DOHH2 (cell line): ENCODE results near the gene NOL4L.
A peak's percentile ranks its signal among the peaks of the same experiment; 100 is the strongest.

ENCODE experiments used
- H3F3A ChIP-seq: fragments of 200-600 bp; sonication (generic), shearing (Covaris generic); 2 replicates; pipeline ENCODE4 v1.6.0; 2016; ENCODE audit warnings: antibody characterized with exemption, mild to moderate bottlenecking; ENCODE audit not compliant: control insufficient read depth, insufficient read depth
- H3K27ac ChIP-seq: fragments of 200-600 bp; sonication (generic); 2 replicates; pipeline ENCODE4 v1.5.1; 2014; ENCODE audit warnings: low read depth, mild to moderate bottlenecking, low read length, moderate library complexity
- H3K27me3 ChIP-seq: fragments of 200-600 bp; sonication (generic); 2 replicates; pipeline ENCODE4 v1.6.1; 2014; ENCODE audit warnings: mild to moderate bottlenecking, low read length, mixed read lengths; ENCODE audit not compliant: control insufficient read depth
- H3K36me3 ChIP-seq: fragments of 200-600 bp; sonication (generic); 2 replicates; pipeline ENCODE4 v1.6.1; 2014; ENCODE audit warnings: mild to moderate bottlenecking, low read length, moderate library complexity, mixed read lengths; ENCODE audit not compliant: control insufficient read depth
- H3K4me1 ChIP-seq: fragments of 200-600 bp; sonication (generic); 2 replicates; pipeline ENCODE4 v1.6.1; 2014; ENCODE audit warnings: mild to moderate bottlenecking, low read length, mixed read lengths; ENCODE audit not compliant: control insufficient read depth
- H3K4me2 ChIP-seq: fragments of 200-600 bp; sonication (generic); 2 replicates; pipeline ENCODE4 v1.6.0; 2014; ENCODE audit warnings: mild to moderate bottlenecking, low read length, moderate library complexity
- H3K4me3 ChIP-seq: fragments of 200-600 bp; sonication (generic); 2 replicates; pipeline ENCODE4 v1.5.1; 2014; ENCODE audit warnings: mild to moderate bottlenecking, low read length, mixed read lengths
- H3K79me2 ChIP-seq: fragments of 200-600 bp; sonication (generic); 2 replicates; pipeline ENCODE4 v1.6.1; 2014; ENCODE audit warnings: mild to moderate bottlenecking, low read length, mixed read lengths; ENCODE audit not compliant: control insufficient read depth
- H3K9me2 ChIP-seq: fragments of 200-600 bp; sonication (generic); replicated peaks from 2 replicates; pipeline ENCODE4 v1.6.1; 2014; ENCODE audit warnings: mild to moderate bottlenecking, low read length, mixed read lengths; ENCODE audit not compliant: control insufficient read depth
- H3K9me3 ChIP-seq: fragments of 200-600 bp; sonication (generic); 2 replicates; pipeline ENCODE4 v1.6.1; 2014; ENCODE audit warnings: antibody characterized with exemption, low read length, mixed read lengths; ENCODE audit not compliant: control insufficient read depth, insufficient read depth
- H4K20me1 ChIP-seq: fragments of 200-600 bp; sonication (generic); 2 replicates; pipeline ENCODE4 v1.6.0; 2014; ENCODE audit warnings: low read depth, mild to moderate bottlenecking, antibody characterized with exemption, low read length, moderate library complexity; ENCODE audit not compliant: control insufficient read depth, insufficient read depth
- CTCF ChIP-seq: fragments of 200-600 bp; sonication (generic); IDR thresholded peaks from one replicate; pipeline ENCODE4 v1.5.1; 2014; ENCODE audit warnings: antibody characterized with exemption, mild to moderate bottlenecking, low read depth, low read length; ENCODE audit not compliant: poor library complexity, severe bottlenecking
- EZH2phosphoT487 ChIP-seq: fragments of 200-600 bp; sonication (generic); IDR thresholded peaks from 2 replicates; pipeline ENCODE4 v1.6.1; 2017; ENCODE audit warnings: borderline replicate concordance, mild to moderate bottlenecking, antibody characterized with exemption, low read length, moderate library complexity, mixed read lengths

Gene NOL4L

GRCh38 chr20:32535316-32535952 lies 49.7 kb downstream of the NOL4L start:
- H3K36me3 ChIP-seq, result no peaks in the 10 kb centered on the region
- peaks cover 42% of the 10 kb centered on the region for H3F3A ChIP-seq
- no peaks in the 10 kb centered on the region for H3K9me3 ChIP-seq
- no peaks in the 10 kb centered on the region for H4K20me1 ChIP-seq
- peak overlapping the region; percentile 81 for H3K27ac ChIP-seq
- H3K79me2 ChIP-seq, result no peaks in the 10 kb centered on the region
- TF ChIP-seq CTCF, result peak; percentile 12
- TF ChIP-seq EZH2phosphoT487, result no peak
- no peaks in the 10 kb centered on the region for H3K27me3 ChIP-seq
- peak overlapping the region; percentile 67 for H3K4me3 ChIP-seq
- H3K4me2 ChIP-seq, result peak overlapping the region; percentile 77
- H3K9me2 ChIP-seq, result no peaks in the 10 kb centered on the region
- peaks cover 62% of the 10 kb centered on the region for H3K4me1 ChIP-seq

GRCh38 chr20:32534661-32535240 lies 50.4 kb downstream of the NOL4L start:
- Histone ChIP-seq H3K36me3 (no peaks in the 10 kb centered on the region), H3K79me2 (no peaks in the 10 kb centered on the region), H3K27ac (peak overlapping the region; percentile 81), H4K20me1 (no peaks in the 10 kb centered on the region), H3F3A (peaks cover 42% of the 10 kb centered on the region), H3K9me3 (no peaks in the 10 kb centered on the region), H3K4me2 (peak overlapping the region; percentile 77), H3K4me1 (peaks cover 55% of the 10 kb centered on the region), H3K4me3 (peak overlapping the region; percentile 67), H3K9me2 (no peaks in the 10 kb centered on the region), H3K27me3 (no peaks in the 10 kb centered on the region)
- TF ChIP-seq CTCF (no peak), EZH2phosphoT487 (no peak)

- TF ChIP-seq EZH2phosphoT487 (no peak), CTCF (no peak)
These were observed 51.4 kb downstream of the NOL4L start for GRCh38 chr20:32533732-32534131.

More at GRCh38 chr20:32533732-32534131, 51.4 kb downstream of the NOL4L start:
- Histone ChIP-seq H3K36me3 (no peaks in the 10 kb centered on the region), H3K4me1 (peaks cover 48% of the 10 kb centered on the region), H3K79me2 (no peaks in the 10 kb centered on the region), H4K20me1 (no peaks in the 10 kb centered on the region), H3K27me3 (no peaks in the 10 kb centered on the region), H3F3A (peaks cover 39% of the 10 kb centered on the region), H3K4me3 (no peak overlapping the region), H3K27ac (peak overlapping the region; percentile 81; the same call in 1 of the 2 replicates), H3K9me3 (no peaks in the 10 kb centered on the region), H3K4me2 (no peak overlapping the region; the same call in 1 of the 2 replicates), H3K9me2 (no peaks in the 10 kb centered on the region)
